Activated effector memory CD4-positive, alpha-beta T cell treated with Interleukin-2 at 50 U/mL for 16 hours (primary cell): ENCODE results near the gene AHRR.

Experiments
- DNase-seq: peaks from one replicate; pipeline ENCODE4 v3.0.0-alpha.2; 2020

AHRR gene

DNA sequence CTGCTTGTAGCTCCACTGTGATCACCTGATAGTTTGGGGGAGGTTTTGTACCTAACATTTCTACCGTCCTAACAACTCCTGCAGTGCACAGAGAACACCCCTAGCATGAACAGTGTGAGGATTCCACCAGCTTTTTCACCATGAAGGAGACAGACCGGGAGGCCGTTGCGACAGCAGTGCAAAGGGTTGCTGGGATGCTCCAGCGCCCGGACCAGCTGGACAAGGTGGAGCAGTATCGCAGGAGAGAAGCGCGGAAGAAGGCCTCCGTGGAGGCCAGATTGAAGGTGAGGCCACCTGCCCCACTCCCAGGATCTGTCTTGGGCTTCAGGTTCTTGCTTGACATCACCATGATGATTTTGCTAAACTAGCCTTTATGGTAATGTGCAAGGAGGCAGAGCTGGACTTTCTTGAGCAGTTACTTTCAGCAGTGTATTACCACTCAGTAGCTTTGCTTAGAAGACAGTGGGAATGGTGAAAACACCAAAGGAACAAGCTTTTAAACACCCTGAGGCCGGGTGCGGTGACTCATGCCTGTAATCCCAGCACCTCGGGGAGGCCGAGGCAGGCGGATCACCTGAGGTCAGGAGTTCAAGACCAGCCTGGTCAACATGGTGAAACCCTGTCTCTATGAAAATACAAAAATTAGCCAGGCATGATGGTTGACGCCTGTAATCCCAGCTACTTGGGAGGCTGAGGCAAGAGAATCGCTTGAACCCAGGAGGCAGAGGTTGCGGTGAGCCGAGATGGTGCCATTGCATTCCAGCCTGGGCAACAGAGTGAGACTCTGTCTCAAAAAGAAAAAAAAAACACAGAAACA is 124.8 kb downstream of the AHRR start:
- no peak for DNase-seq

DNA sequence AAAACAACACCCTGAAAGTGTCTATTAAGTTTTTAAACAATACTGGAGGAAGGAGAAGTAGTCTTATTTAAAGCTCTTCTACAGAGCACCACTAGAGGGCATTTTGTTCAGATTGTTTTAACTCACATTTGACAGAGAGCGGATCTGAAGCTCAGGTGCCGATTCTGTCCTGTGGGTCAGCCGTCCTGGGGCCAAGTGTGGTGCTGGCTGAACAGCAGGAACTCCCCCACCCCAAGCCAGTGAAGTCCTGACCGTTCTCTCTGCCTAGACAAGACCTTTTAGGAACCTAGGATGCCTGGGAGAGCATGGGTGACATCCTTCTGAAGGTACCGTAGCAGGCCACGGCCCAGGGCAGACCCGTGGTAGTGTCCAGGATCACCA is 125.4 kb downstream of the AHRR start:
- DNase-seq: no peak

- DNase-seq: no peak
These were observed 126.0 kb downstream of the AHRR start for GRCh38 chr5:447501-447900.

GRCh38 chr5:448061-448765 is 126.7 kb downstream of the AHRR start:
- no peak for DNase-seq

- no peak for DNase-seq
These were observed 127.2 kb downstream of the AHRR start for GRCh38 chr5:448766-449090.

DNA sequence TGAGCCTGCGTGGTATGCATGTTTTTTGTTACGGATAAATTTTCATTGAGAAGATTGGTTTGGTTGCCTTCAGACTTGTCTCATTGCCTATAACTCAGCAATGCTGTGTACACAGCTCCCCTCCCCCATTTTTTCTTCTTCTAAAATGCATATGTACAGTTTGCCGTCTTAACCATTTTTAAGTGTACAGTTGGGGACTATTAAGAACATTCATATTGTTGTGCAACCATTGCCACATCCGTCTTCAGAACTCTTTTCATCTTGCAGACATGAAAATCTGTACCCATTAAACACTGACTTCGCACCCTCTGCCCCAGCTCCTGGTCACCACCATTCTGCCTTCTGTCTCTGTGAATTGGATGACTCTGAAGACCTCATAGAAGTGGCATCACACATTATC is 127.6 kb downstream of the AHRR start:
- no peak for DNase-seq

DNA sequence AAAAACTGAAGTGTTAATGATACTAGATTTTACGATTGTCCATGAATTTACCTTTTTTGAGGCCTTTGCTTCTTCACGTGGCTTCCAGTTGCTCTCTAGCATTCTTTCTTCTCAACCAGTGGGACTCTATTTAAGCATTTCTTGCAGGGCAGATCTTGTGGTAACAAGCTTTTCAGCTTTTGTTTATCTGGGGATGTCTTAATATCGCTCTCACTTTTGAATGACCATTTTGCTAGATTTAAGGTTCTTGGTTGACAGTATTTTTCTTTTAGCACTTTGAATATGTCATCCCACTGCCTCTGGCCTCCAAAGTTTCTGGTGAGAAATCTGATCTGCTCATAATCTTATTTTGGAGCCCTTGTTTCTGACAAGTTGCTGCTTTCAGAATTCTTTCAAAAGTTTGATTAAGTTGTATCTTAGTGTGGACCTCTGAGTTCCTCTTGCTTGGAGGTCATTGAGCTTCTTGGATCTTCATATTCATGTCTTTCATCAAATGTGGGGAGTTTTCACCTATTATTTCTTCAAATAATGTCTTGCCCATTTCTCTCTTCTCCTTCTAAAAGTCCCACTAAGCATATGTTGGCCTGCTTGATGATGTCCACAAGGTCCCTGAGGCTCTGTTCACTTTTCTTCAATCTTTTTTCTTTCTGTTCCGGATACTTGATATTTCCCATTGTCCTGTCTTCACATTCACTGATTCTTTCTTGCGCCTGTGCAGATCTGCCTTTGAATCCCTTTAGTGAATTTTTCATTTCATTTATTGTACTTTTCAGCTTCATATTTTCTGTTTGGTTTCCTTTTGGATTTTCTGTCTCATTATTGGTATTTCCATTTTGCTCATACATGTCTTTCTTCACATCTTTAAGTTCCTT is 130.3 kb downstream of the AHRR start:
- no peak for DNase-seq

GRCh38 chr5:452978-453710 is 131.6 kb downstream of the AHRR start:
- DNase-seq: no peak

DNA sequence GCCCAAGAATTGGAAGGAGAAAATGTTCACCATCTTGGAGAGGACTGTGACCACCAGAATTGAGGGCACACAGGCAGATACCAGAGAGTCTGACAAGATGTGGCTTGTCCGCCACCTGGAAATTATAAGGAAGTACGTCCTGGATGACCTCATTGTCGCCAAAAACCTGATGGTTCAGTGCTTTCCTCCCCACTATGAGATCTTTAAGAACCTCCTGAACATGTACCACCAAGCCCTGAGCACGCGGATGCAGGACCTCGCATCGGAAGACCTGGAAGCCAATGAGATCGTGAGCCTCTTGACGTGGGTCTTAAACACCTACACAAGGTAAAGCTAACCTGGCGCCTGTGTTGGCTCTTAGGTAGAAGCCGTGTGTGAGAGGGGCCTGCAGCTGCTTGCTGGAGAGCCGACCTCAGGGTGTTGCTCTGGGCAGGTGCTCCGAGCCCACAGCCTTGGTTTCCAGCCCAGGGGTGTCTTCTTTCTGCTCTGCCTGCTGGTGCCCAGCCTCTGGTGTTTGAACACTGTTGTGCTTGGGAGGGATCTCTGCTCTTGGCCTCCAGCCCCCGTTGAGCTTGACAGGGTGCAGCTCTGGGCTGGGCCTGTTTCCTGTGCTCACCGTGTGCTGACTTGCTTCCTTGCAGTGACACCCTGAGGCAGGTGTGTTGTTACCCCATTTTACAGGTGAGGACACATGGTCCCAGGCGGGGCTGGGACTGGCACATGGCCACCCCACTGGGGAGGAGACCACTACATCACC is 132.4 kb downstream of the AHRR start:
- DNase-seq: no peak

DNA sequence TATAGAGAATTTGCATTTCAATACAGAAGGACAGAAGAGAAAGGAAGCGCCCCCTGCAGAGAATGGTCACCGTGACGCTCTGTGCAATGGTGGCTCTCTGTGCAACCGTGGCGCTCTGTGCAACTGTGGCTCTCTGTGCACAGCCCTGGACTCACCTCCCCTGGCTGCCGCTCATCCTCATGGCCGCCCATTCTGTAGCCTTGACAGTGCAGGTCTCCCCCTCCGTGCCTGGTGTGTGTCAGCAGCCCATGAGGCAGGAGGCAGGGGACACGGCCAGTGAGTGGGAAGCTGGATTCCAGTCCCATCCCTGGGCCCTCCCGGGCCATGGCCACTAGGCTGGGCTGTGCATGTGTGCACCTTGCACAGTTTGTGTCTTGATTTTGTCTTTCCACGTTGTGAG is 133.4 kb downstream of the AHRR start:
- DNase-seq: no peak

- DNase-seq: no peak
These were observed 134.3 kb downstream of the AHRR start for GRCh38 chr5:455806-456205.

DNA sequence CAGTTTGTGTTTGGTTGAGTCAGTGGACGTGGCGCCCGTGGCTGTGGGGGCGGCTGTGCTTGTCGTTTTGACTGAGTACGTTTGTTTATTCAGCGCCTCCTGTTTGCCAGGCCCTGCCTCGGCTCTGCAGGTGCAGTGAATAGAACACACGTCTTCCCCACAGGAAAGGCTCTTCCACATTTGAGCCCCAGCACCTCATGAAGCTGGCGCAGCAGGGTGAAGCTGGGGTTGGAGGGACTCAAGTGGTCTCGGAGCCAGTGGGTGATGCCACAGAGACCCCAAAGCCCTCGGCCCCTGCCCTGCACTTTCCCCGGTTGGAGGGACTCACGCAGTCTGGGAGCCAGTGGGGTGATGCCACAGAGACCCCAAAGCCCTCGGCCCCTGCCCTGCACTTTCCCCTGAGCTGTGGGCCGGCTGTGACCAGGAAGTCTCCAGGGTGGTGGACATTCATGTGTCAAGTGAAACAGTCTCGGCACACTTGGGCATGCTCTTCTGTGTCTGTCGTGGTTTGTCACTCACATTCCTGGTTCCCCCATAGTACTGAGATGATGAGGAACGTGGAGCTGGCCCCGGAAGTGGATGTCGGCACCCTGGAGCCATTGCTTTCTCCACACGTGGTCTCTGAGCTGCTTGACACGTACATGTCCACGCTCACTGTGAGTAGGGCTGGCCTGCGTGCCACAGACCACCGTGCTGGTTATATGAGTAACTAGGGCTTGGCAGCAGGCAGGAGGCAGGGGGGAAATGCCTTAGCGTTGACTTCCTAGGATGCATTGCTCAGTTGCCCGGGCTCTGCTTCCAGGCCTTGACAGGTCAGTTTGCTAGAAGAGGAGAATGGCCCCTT is 135.1 kb downstream of the AHRR start:
- DNase-seq: no peak

GRCh38 chr5:457195-457961 is 135.9 kb downstream of the AHRR start:
- no peak for DNase-seq

DNA sequence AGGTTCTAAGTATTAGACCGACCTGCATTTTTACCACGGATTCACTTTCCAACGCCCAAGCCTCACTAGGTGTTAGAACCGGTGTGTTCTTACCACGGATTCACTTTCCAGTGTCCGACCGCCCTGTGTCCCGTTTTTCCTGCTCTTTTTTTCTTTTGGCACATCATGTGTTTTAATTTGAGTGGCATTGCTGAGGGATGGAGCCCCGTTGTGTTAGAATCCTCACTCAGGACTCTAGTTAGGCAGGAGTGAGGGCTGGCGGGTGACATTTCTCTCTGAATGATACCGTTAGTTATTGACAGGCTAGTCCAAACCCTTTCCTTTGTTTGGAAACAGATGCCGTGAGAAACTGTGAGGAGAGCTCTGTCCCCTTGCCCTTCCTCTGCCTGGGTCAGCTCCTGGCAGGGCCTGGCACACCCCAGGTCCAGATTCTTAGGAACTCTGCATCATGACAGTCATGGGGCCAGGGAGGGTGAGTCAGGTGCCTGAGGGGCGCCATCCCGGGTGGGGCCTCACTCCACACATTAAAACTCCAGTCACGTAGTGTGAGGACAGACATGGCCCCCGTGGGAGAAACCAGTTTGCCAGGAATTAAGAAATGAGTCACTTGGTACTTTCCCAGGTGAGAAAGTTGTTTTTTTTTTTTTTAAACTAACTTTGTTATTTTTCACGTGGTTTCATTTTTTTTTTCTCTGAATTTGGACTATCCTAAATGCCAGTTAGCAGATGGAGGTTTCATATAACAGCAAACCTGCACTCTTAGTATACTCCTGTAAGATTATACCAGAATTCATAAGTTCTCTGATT is 137.2 kb downstream of the AHRR start:
- no peak for DNase-seq

- DNase-seq: no peak
These were observed 138.2 kb downstream of the AHRR start for GRCh38 chr5:459562-460272.

DNA sequence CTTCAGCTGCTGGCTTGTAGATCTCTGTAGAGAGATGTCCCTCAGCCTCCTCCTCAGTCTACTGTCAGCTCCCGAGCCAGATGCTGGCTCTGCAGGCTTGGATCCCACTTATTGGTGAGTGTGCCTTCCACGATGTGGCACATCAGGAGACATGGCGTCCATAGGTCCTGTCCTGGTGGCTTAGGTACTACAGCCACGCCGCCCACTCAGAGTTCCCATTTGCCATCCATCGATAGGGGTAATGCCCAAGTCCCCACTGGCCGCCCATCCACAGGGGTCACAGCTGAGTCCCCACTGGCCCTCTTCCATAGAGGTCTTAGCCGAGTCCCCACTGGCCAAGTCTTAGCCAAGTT is 138.7 kb downstream of the AHRR start:
- no peak for DNase-seq

GRCh38 chr5:462051-462481 is 140.6 kb downstream of the AHRR start:
- no peak for DNase-seq

DNA sequence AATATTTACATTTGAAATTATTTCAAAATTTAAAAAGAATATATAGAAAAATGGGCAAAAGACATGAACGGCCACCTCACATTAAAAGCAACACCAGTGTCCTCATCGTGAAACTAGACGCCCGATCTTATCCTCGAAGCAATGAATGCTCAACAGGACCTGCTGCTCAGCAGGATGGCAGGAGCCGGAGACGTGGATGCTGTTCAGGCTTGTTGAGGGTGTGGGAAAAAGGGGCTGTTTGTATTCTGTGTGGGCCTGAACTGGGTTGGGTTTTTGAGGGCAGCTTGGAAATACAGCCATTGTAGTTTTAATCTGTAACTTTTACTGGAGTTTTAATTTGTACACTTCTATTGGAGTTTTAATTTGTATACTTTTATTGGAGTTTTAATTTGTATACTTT is 141.8 kb downstream of the AHRR start:
- DNase-seq: no peak

DNA sequence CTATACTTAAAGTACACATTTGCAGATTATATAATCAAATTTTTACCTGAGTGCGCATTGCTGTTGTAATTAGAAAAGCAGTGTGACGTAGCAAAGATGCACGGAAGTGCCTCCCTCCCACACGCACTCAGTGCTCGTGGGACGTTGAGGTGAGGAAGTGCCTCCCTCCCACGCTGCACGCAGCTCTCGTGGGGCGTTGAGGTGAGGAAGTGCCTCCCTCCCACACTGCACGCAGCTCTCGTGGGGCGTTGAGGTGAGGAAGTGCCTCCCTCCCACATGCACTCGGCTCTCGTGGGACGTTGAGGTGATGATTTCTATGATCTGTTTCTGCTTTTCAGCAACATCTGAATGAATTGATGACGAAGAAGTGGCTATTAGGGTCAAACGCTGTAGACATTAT is 142.4 kb downstream of the AHRR start:
- DNase-seq: peak; percentile 68
